OCI-LY7 (cell line): ENCODE data around the gene MRPL28. TPM values are rescaled to one million over a fixed set of nuclear protein-coding genes. Genes with fewer than 3 reads are reported as not detected.

Experiments
- BruUV-seq: library from RNA; stranded (reverse); fragments of 400-500 nt; replicated peaks from 2 replicates; lab custom pipeline; 2021; lab: Mats Ljungman, UMichigan
- CTCF ChIA-PET: fragments of 300-600 bp; sonication (Branson Sonifier 250); formaldehyde crosslinking; loops from one replicate; lab custom pipeline; 2022; ENCODE audit warnings: antibody characterized with exemption; ENCODE audit not compliant: unreplicated experiment; lab: Charles Lee
- POLR2A ChIA-PET: fragments of 300-600 bp; sonication (Branson Sonifier 250); formaldehyde crosslinking; loops from one replicate; lab custom pipeline; 2022; ENCODE audit warnings: antibody characterized with exemption; lab: Charles Lee
- DNase-seq: peaks from one replicate; pipeline ENCODE4 v3.0.0-alpha.2; 2015; ENCODE audit warnings: low spot score
- H2AFZ ChIP-seq: fragments of 200-600 bp; sonication (generic), shearing (Covaris generic); 2 replicates; pipeline ENCODE4 v1.6.1; 2014; ENCODE audit warnings: mild to moderate bottlenecking, antibody characterized with exemption, low read length, moderate library complexity
- H3K27ac ChIP-seq: fragments of 200-600 bp; sonication (generic); 2 replicates; pipeline ENCODE4 v1.5.1; 2014; ENCODE audit warnings: mixed run types, low read depth, mild to moderate bottlenecking, moderate library complexity, low read length, inconsistent platforms; ENCODE audit not compliant: poor library complexity, severe bottlenecking
- H3K36me3 ChIP-seq: fragments of 200-600 bp; sonication (generic); 2 replicates; pipeline ENCODE4 v1.6.1; 2014; ENCODE audit warnings: mild to moderate bottlenecking, antibody characterized with exemption, low read length, moderate library complexity, mixed read lengths; ENCODE audit not compliant: insufficient read depth
- H3K4me1 ChIP-seq: fragments of 200-600 bp; sonication (generic); 2 replicates; pipeline ENCODE4 v1.5.1; 2014; ENCODE audit warnings: mild to moderate bottlenecking, low read length; ENCODE audit not compliant: insufficient read depth, poor library complexity, severe bottlenecking
- H3K4me2 ChIP-seq: fragments of 200-600 bp; sonication (generic); 2 replicates; pipeline ENCODE4 v1.6.1; 2014; ENCODE audit warnings: mild to moderate bottlenecking, low read length
- H3K4me3 ChIP-seq: fragments of 200-600 bp; sonication (generic); 2 replicates; pipeline ENCODE4 v1.5.1; 2014; ENCODE audit warnings: mild to moderate bottlenecking, low read depth, low read length; ENCODE audit not compliant: poor library complexity, severe bottlenecking
- H3K79me2 ChIP-seq: fragments of 200-600 bp; sonication (generic); 2 replicates; pipeline ENCODE4 v1.6.1; 2016; ENCODE audit warnings: low read depth, mild to moderate bottlenecking, low read length, moderate library complexity, mixed read lengths; ENCODE audit not compliant: insufficient read depth
- H3K9me2 ChIP-seq: fragments of 200-600 bp; sonication (generic); 2 replicates; pipeline ENCODE4 v1.6.1; 2016; ENCODE audit warnings: mild to moderate bottlenecking, low read length, mixed read lengths; ENCODE audit not compliant: insufficient read depth
- H3K9me3 ChIP-seq: fragments of 200-600 bp; sonication (generic); 2 replicates; pipeline ENCODE4 v1.6.1; 2014; ENCODE audit warnings: mild to moderate bottlenecking, mixed run types, low read length, mixed read lengths
- H4K20me1 ChIP-seq: fragments of 200-600 bp; sonication (generic); 2 replicates; pipeline ENCODE4 v1.6.1; 2014; ENCODE audit warnings: mild to moderate bottlenecking, antibody characterized with exemption, low read length, moderate library complexity, mixed read lengths; ENCODE audit not compliant: insufficient read depth
- CTCF ChIP-seq: fragments of 200-600 bp; sonication (generic); conservative IDR thresholded peaks from 2 replicates; pipeline ENCODE4 v1.5.1; 2014; ENCODE audit warnings: mild to moderate bottlenecking, antibody characterized with exemption, low read length, moderate library complexity, mixed read lengths
- EZH2phosphoT487 ChIP-seq: fragments of 200-600 bp; sonication (generic); IDR thresholded peaks from 2 replicates; pipeline ENCODE4 v1.6.1; 2018; ENCODE audit warnings: low read depth, borderline replicate concordance, mild to moderate bottlenecking, mixed run types, antibody characterized with exemption, low read length, moderate library complexity, mixed read lengths
- intact Hi-C: fragments of 100-400 bp; cut with micrococcal nuclease; formaldehyde crosslinking; loops from one replicate; pipeline ENCODE4 v1.10.0; 2022; ENCODE audit not compliant: unreplicated experiment
- total RNA-seq, 2 experiments: library from RNA; depleted of rRNA in 1 of 2; stranded (reverse); fragments of >200 nt in 1 of 2; shearing (Covaris generic) in 1 of 2; gene quantifications; 2 replicates each; pipeline ENCODE4 v1.2.3, GENCODE V29; 2014 to 2022

Gene MRPL28
- total RNA-seq, 2 experiments from 2014 or later, result 84.6 to 113 TPM

- H3K4me3 ChIP-seq, result no peak overlapping the region
- H3K9me2 ChIP-seq, result no peaks in the 10 kb centered on the region
- H2AFZ ChIP-seq, result no peak overlapping the region
- CTCF ChIA-PET, result no interaction called here
- no peak for DNase-seq
- H3K79me2 ChIP-seq, result no peaks in the 10 kb centered on the region; the same call in 1 of the 2 replicates
- no peaks in the 10 kb centered on the region for H3K9me3 ChIP-seq
- POLR2A ChIA-PET, result no interaction called here
- H3K4me1 ChIP-seq, result peaks cover 26% of the 10 kb centered on the region
- no peak overlapping the region for H3K27ac ChIP-seq
- no peaks in the 10 kb centered on the region for H3K36me3 ChIP-seq
- no TSS peak for BruUV-seq
- TF ChIP-seq EZH2phosphoT487 (no peak), CTCF (no peak)
- no peaks in the 10 kb centered on the region; the same call in 1 of the 2 replicates for H4K20me1 ChIP-seq
- intact Hi-C loops, result no loop called here
- peak overlapping the region; percentile 45 for H3K4me2 ChIP-seq
These were observed 44.8 kb downstream of the MRPL28 start for GRCh38 chr16:325375-326145.

GRCh38 chr16:324451-325334, 45.6 kb downstream of the MRPL28 start:
- intact Hi-C loops, result no loop called here
- H2AFZ ChIP-seq, result no peak overlapping the region
- CTCF ChIA-PET, result no interaction called here
- no peak overlapping the region for H3K27ac ChIP-seq
- H3K79me2 ChIP-seq, result no peaks in the 10 kb centered on the region; the same call in 1 of the 2 replicates
- H3K4me1 ChIP-seq, result peaks cover 26% of the 10 kb centered on the region
- no peak for TF ChIP-seq EZH2phosphoT487
- TF ChIP-seq CTCF, result no peak
- no peaks in the 10 kb centered on the region for H3K36me3 ChIP-seq
- H3K4me2 ChIP-seq, result peak overlapping the region; percentile 45
- BruUV-seq, result no TSS peak
- no peaks in the 10 kb centered on the region for H3K9me2 ChIP-seq
- peak; percentile 14 for DNase-seq
- POLR2A ChIA-PET, result no interaction called here
- no peaks in the 10 kb centered on the region; the same call in 1 of the 2 replicates for H4K20me1 ChIP-seq
- H3K9me3 ChIP-seq, result no peaks in the 10 kb centered on the region
- H3K4me3 ChIP-seq, result no peak overlapping the region
